Osteocyte (in vitro differentiated cells): ENCODE data around the gene OPA3. TPM values are rescaled to one million over a fixed set of nuclear protein-coding genes. Genes with fewer than 3 reads are reported as not detected.
A peak's percentile ranks its signal among the peaks of the same experiment; 100 is the strongest.

Source experiments
- DNase-seq: peaks from one replicate; pipeline ENCODE4 v3.0.0; 2021; ENCODE audit warnings: mixed read lengths; ENCODE audit not compliant: unreplicated experiment; ENCODE audit errors: extremely low spot score
- H3K27ac Mint-ChIP-seq: one replicate; pipeline ENCODE4 v1.8.0; 2021; ENCODE audit warnings: mild to moderate bottlenecking, mixed read lengths; ENCODE audit not compliant: unreplicated experiment
- H3K27me3 Mint-ChIP-seq: one replicate; pipeline ENCODE4 v1.8.0; 2021; ENCODE audit warnings: mixed read lengths; ENCODE audit not compliant: unreplicated experiment
- H3K36me3 Mint-ChIP-seq: one replicate; pipeline ENCODE4 v1.8.0; 2021; ENCODE audit warnings: mixed read lengths; ENCODE audit not compliant: unreplicated experiment
- H3K4me1 Mint-ChIP-seq: one replicate; pipeline ENCODE4 v1.8.0; 2021; ENCODE audit warnings: mixed read lengths; ENCODE audit not compliant: unreplicated experiment
- H3K4me3 Mint-ChIP-seq: one replicate; pipeline ENCODE4 v1.8.0; 2021; ENCODE audit warnings: mild to moderate bottlenecking, moderate library complexity, mixed read lengths; ENCODE audit not compliant: unreplicated experiment
- H3K9me3 Mint-ChIP-seq: one replicate; pipeline ENCODE4 v1.8.0; 2021; ENCODE audit warnings: mixed read lengths; ENCODE audit not compliant: unreplicated experiment
- CTCF ChIP-seq: fragments of 200-600 bp; sonication (generic); IDR thresholded peaks from 2 replicates; pipeline ENCODE4 v1.5.0; 2021; ENCODE audit warnings: antibody characterized with exemption, mild to moderate bottlenecking, moderate library complexity
- total RNA-seq: library from RNA; stranded (reverse); gene quantifications from 2 replicates; pipeline ENCODE4 v1.2.1, GENCODE V29; 2021

OPA3 gene
- total RNA-seq, 1 donor from 2014 or later: 16.8 TPM

GRCh38 chr19:45571457-45572220 lies 13.0 kb downstream of the OPA3 start:
- DNase-seq: no peak
- H3K27ac Mint-ChIP-seq: no peak overlapping the region
- peaks cover 16% of the 10 kb centered on the region for H3K4me1 Mint-ChIP-seq
- no peaks in the 10 kb centered on the region for H3K9me3 Mint-ChIP-seq
- no peak for TF ChIP-seq CTCF
- no peak overlapping the region for H3K4me3 Mint-ChIP-seq
- H3K27me3 Mint-ChIP-seq: no peaks in the 10 kb centered on the region
- H3K36me3 Mint-ChIP-seq: no peaks in the 10 kb centered on the region

GRCh38 chr19:45569619-45570421 lies 14.8 kb downstream of the OPA3 start:
- Mint-ChIP-seq H3K9me3 (no peaks in the 10 kb centered on the region), H3K27me3 (no peaks in the 10 kb centered on the region), H3K4me1 (peaks cover 14% of the 10 kb centered on the region), H3K36me3 (no peaks in the 10 kb centered on the region), H3K4me3 (no peak overlapping the region), H3K27ac (peak overlapping the region; percentile 16)
- DNase-seq: no peak
- TF ChIP-seq CTCF: peak; percentile 68

GRCh38 chr19:45568732-45569131 lies 15.9 kb downstream of the OPA3 start:
- no peaks in the 10 kb centered on the region for H3K9me3 Mint-ChIP-seq
- DNase-seq: no peak
- no peaks in the 10 kb centered on the region for H3K36me3 Mint-ChIP-seq
- TF ChIP-seq CTCF: no peak
- no peak overlapping the region for H3K4me3 Mint-ChIP-seq
- H3K27me3 Mint-ChIP-seq: no peaks in the 10 kb centered on the region
- H3K27ac Mint-ChIP-seq: no peak overlapping the region
- peaks cover 14% of the 10 kb centered on the region for H3K4me1 Mint-ChIP-seq

GRCh38 chr19:45567609-45568008 lies 17.0 kb downstream of the OPA3 start:
- H3K27ac Mint-ChIP-seq: no peak overlapping the region
- H3K4me1 Mint-ChIP-seq: peaks cover 15% of the 10 kb centered on the region
- DNase-seq: no peak
- H3K9me3 Mint-ChIP-seq: no peaks in the 10 kb centered on the region
- H3K27me3 Mint-ChIP-seq: no peaks in the 10 kb centered on the region
- TF ChIP-seq CTCF: no peak
- H3K4me3 Mint-ChIP-seq: no peak overlapping the region
- H3K36me3 Mint-ChIP-seq: no peaks in the 10 kb centered on the region

- H3K27me3 Mint-ChIP-seq: no peaks in the 10 kb centered on the region
- no peak overlapping the region for H3K27ac Mint-ChIP-seq
- no peaks in the 10 kb centered on the region for H3K9me3 Mint-ChIP-seq
- H3K4me3 Mint-ChIP-seq: no peak overlapping the region
- no peak for TF ChIP-seq CTCF
- H3K4me1 Mint-ChIP-seq: peaks cover 8% of the 10 kb centered on the region
- H3K36me3 Mint-ChIP-seq: no peaks in the 10 kb centered on the region
- no peak for DNase-seq
Measured at GRCh38 chr19:45564131-45564780, 20.3 kb downstream of the OPA3 start.
